D721Med (cell line): Measurements from ENCODE around the gene TTBK2.
"Not testable (repeated sequence)": the region's sequence is repeated elsewhere in the genome, so short reads cannot be mapped to it uniquely, and the experiment has no call there.

Experiments
- DNase-seq: peaks from one replicate; pipeline ENCODE4 v3.0.0; 2011; ENCODE audit warnings: low spot score; ENCODE audit not compliant: insufficient read length
- FAIRE-seq: peaks from 2 replicates; lab custom pipeline; 2011; peaks lifted over from hg19 to GRCh38; lab: Jason Lieb, UNC
- CTCF ChIP-seq: IDR thresholded peaks from 2 replicates; pipeline ENCODE4 v1.5.1; 2012; ENCODE audit warnings: mild to moderate bottlenecking, control low read depth; ENCODE audit not compliant: insufficient read depth; ENCODE audit errors: missing control alignments

TTBK2 gene

GRCh38 chr15:42920519-42921341 is at the start of gene TTBK2:
TSS of gene TTBK2 (minus strand) at chr15:42920778. CDS start at chr15:42878617, 42,161 bp downstream.
- FAIRE-seq: no peak
- TF ChIP-seq CTCF: no peak
- peak; percentile 58 for DNase-seq

DNA sequence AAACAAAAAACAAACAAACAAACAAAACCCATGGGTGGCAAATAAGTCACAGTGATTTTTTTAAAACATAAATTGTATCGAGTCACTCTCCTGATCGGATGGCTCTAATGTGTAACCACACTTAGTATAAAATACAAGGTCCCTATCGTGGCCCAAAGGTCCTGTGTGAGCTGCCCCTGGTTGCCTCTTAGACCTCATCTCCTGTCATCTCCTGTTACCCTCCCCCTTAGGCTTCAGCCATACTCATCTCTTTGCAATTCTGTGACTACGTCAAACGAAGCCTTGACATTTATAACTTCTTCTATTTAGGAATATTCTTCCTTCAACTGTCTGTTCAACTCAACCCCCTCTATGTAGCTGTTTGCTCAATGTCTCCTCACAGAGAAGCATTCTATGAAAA is 43.9 kb upstream of the TTBK2 start:
- TF ChIP-seq CTCF: no peak
- FAIRE-seq: no peak
- DNase-seq: no peak

- FAIRE-seq: no peak
- no peak for TF ChIP-seq CTCF
- DNase-seq: no peak
Observed at GRCh38 chr15:42955518-42955917, 34.9 kb upstream of the TTBK2 start.

DNA sequence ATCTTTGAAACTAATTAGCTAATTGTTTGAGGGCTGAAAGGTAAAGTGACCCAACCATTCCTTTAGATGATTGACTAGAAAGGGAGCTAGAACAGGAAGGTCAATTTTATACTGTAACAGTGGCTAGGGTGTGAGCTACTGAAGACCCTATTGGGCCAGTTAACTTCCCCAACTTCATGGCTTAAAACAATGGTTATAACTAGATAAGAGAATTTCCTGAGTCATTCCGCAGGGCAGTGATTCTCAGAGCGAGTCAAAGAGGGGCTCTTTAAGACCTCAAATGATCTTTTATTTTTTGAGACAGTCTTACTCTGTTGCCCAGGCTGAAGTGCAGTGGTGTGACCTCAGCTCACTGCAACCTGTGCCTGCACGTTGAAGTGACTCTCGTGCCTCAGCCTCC is 33.7 kb upstream of the TTBK2 start:
- no peak for TF ChIP-seq CTCF
- FAIRE-seq (no peak), DNase-seq (no peak)

DNA sequence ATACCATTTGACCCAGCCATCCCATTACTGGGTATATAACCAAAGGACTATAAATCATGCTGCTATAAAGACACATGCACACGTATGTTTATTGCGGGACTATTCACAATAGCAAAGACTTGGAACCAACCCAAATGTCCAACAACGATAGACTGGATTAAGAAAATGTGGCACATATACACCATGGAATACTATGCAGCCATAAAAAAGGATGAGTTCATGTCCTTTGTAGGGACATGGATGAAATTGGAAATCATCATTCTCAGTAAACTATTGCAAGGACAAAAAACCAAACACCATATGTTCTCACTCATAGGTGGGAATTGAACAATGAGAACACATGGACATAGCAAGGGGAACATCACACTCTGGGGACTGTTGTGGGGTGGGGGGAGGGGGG is 28.3 kb upstream of the TTBK2 start:
- DNase-seq, FAIRE-seq: not testable (repeated sequence)

DNA sequence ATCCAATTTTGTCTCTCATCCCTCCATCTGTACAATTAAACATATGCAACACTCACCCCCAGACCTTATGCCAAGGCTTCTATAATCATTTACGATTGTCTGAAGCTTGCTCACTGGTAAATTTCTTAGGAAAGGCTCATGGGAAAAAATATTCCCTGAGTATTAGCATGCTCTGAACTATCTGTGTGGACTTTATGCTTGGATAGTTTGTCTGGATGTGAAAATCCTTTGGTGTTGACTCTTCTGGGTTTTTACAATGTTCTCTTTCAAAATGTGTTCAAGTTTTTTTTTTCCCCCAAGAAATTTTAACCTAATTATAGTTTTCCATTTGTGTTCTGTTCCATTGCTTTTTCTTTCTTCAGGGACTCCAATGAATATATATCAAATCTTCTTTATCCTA is 19.9 kb upstream of the TTBK2 start:
- no peak for FAIRE-seq
- TF ChIP-seq CTCF: no peak
- no peak for DNase-seq

DNA sequence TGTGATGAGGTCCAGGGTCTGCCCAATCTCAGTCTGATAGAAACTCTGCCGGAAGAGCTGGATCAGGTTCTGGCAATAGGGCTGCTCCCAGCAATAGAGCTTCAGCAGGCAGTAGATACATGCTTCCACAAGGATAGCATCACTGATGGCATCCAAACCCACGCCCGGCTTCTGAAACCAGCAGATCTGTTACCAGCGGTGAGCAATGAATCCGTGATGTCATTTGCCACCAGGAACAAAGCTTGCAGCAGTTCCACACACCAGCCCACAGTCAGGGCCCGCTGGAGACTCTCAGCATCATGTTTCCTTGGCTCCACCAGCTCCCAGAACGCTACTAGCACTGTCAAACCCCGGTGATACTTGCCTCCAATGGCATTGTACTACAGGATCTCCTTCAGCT is 19.3 kb upstream of the TTBK2 start:
- TF ChIP-seq CTCF: no peak
- FAIRE-seq: no peak
- no peak for DNase-seq
